Type B pancreatic cell (in vitro differentiated cells): ENCODE results near the gene PPFIBP2. TPM values are rescaled to one million over a fixed set of nuclear protein-coding genes. Genes with fewer than 3 reads are reported as not detected.

Experiments used
- DNase-seq: peaks from one replicate; pipeline ENCODE4 v3.0.0; 2021; ENCODE audit warnings: mixed read lengths; ENCODE audit not compliant: unreplicated experiment; ENCODE audit errors: extremely low spot score
- H3K27ac Mint-ChIP-seq: 2 replicates; pipeline ENCODE4 v1.8.0; 2021; ENCODE audit warnings: mild to moderate bottlenecking, mixed read lengths
- H3K27me3 Mint-ChIP-seq: 2 replicates; pipeline ENCODE4 v1.8.0; 2021; ENCODE audit warnings: mixed read lengths
- H3K36me3 Mint-ChIP-seq: 2 replicates; pipeline ENCODE4 v1.8.0; 2021; ENCODE audit warnings: mixed read lengths
- H3K4me1 Mint-ChIP-seq: one replicate; pipeline ENCODE4 v1.8.0; 2021; ENCODE audit warnings: mixed read lengths; ENCODE audit not compliant: unreplicated experiment
- H3K4me3 Mint-ChIP-seq: 2 replicates; pipeline ENCODE4 v1.8.0; 2021; ENCODE audit warnings: mild to moderate bottlenecking, mixed read lengths
- H3K9me3 Mint-ChIP-seq: 2 replicates; pipeline ENCODE4 v1.8.0; 2021; ENCODE audit warnings: mixed read lengths
- CTCF ChIP-seq: fragments of 200-600 bp; sonication (generic); conservative IDR thresholded peaks from 2 replicates; pipeline ENCODE4 v1.5.0; 2021; ENCODE audit warnings: antibody characterized with exemption, mild to moderate bottlenecking
- total RNA-seq: library from RNA; stranded (reverse); gene quantifications from 2 replicates; pipeline ENCODE4 v1.2.1, GENCODE V29; 2021; ENCODE audit warnings: low replicate concordance

PPFIBP2 gene
- total RNA-seq, 1 donor from 2014 or later = 70.7 TPM

GRCh38 chr11:7592711-7593110 is 78.9 kb downstream of the PPFIBP2 start:
- H3K4me1 Mint-ChIP-seq = peaks cover 36% of the 10 kb centered on the region

GRCh38 chr11:7593481-7593880 is 79.7 kb downstream of the PPFIBP2 start:
- DNase-seq = no peak
- Mint-ChIP-seq H3K36me3 (peaks cover 13% of the 10 kb centered on the region), H3K4me1 (peaks cover 36% of the 10 kb centered on the region), H3K27ac (peak overlapping the region; percentile 55), H3K27me3 (no peaks in the 10 kb centered on the region), H3K4me3 (no peak overlapping the region), H3K9me3 (peaks cover 4% of the 10 kb centered on the region)
- no peak for TF ChIP-seq CTCF

More at GRCh38 chr11:7592711-7593110, 78.9 kb downstream of the PPFIBP2 start:
- no peak overlapping the region for H3K27ac Mint-ChIP-seq
- no peak for DNase-seq
- H3K4me3 Mint-ChIP-seq = no peak overlapping the region
- TF ChIP-seq CTCF = no peak
- no peaks in the 10 kb centered on the region for H3K27me3 Mint-ChIP-seq
- H3K36me3 Mint-ChIP-seq = peaks cover 17% of the 10 kb centered on the region
- H3K9me3 Mint-ChIP-seq = peaks cover 4% of the 10 kb centered on the region

GRCh38 chr11:7595016-7595866 is 81.4 kb downstream of the PPFIBP2 start:
- no peaks in the 10 kb centered on the region for H3K27me3 Mint-ChIP-seq
- peak overlapping the region; percentile 60 for H3K4me3 Mint-ChIP-seq
- DNase-seq = no peak
- no peak for TF ChIP-seq CTCF
- peaks cover 11% of the 10 kb centered on the region for H3K36me3 Mint-ChIP-seq
- H3K9me3 Mint-ChIP-seq = peaks cover 4% of the 10 kb centered on the region
- H3K4me1 Mint-ChIP-seq = peaks cover 50% of the 10 kb centered on the region
- H3K27ac Mint-ChIP-seq = peak overlapping the region; percentile 73

GRCh38 chr11:7595951-7596350 is 82.2 kb downstream of the PPFIBP2 start:
- TF ChIP-seq CTCF = no peak
- Mint-ChIP-seq H3K4me1 (peaks cover 54% of the 10 kb centered on the region), H3K36me3 (peaks cover 10% of the 10 kb centered on the region), H3K27me3 (no peaks in the 10 kb centered on the region), H3K9me3 (peaks cover 4% of the 10 kb centered on the region), H3K27ac (peak overlapping the region; percentile 73), H3K4me3 (peak overlapping the region; percentile 62)
- no peak for DNase-seq

GRCh38 chr11:7596975-7597391 is 83.2 kb downstream of the PPFIBP2 start:
- Mint-ChIP-seq H3K4me1 (peaks cover 54% of the 10 kb centered on the region), H3K36me3 (peaks cover 9% of the 10 kb centered on the region), H3K9me3 (peaks cover 4% of the 10 kb centered on the region), H3K4me3 (peak overlapping the region; percentile 52), H3K27me3 (no peaks in the 10 kb centered on the region), H3K27ac (peak overlapping the region; percentile 93)
- no peak for TF ChIP-seq CTCF
- no peak for DNase-seq
